Measurements from ENCODE around the gene AMPD3. TPM values are rescaled to one million over a fixed set of nuclear protein-coding genes. Genes with fewer than 3 reads are reported as not detected.

The AMPD3 gene
- total RNA-seq, 1 experiment from 2014 or later: 0.19 TPM

DNA sequence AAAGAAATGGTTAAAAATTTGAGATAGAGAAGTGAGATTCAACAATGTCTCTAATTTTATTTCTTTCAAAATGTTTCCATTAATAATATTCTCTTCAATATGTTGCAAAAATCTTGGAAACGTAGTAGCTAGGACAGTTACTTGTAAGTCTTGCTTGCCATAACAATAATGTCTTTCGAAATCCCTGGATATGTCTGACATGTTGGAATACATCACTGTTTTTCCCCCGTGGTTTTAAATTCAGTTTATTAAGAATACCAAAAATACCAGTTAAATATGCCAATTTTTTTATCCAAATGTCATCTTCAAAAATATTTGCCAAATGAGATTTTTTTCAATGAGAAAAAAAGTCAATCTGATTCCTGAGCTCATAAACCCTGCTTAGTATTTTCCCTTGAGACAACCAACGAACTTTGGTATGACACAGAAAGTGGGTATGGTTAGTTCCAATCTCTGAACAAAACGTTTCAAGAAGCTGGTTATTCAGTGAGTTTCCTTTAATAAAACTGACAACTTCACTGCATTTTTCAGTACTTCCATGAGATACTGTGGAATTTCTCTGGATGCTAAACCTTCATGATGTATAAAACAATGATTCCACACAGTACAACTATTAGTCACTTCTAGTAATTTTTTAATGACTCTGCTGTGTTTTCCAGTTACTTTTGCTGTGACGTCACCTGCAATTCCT lies 36.7 kb upstream of the AMPD3 start:
- Histone ChIP-seq H3K9me3 (ENCODE audit: low read depth, low read length, poor library complexity, severe bottlenecking) (no peaks in the 10 kb centered on the region), H3K27ac (ENCODE audit: low read depth, low read length, poor library complexity, severe bottlenecking) (no peak overlapping the region), H3K36me3 (ENCODE audit: insufficient read depth, low read length, poor library complexity, severe bottlenecking) (no peaks in the 10 kb centered on the region), H3K4me1 (ENCODE audit: insufficient read depth, low read length, poor library complexity, severe bottlenecking) (peaks cover 31% of the 10 kb centered on the region), H3K4me3 (ENCODE audit: low read depth, low read length, poor library complexity, severe bottlenecking) (no peak overlapping the region), H3K27me3 (replicated peaks; ENCODE audit: insufficient read depth, low read depth, low read length, poor library complexity) (no peaks in the 10 kb centered on the region)
- TF ChIP-seq EZH2 (IDR thresholded peaks at IDR 0.05; ENCODE audit: borderline replicate concordance, low read depth, low read length, poor library complexity, severe bottlenecking) (no peak), CTCF (conservative IDR thresholded peaks at IDR 0.05; ENCODE audit: low read depth, low read length) (no peak)
- DNase-seq (ENCODE audit: low spot score): no peak
- CTCF ChIA-PET: no interaction called here
- intact Hi-C loops (cut with micrococcal nuclease; ENCODE audit: unreplicated experiment): no loop called here
- no TSS peak for BruUV-seq (replicated peaks)
- POLR2A ChIA-PET (ENCODE audit: low non-redundant PET): no interaction called here

DNA sequence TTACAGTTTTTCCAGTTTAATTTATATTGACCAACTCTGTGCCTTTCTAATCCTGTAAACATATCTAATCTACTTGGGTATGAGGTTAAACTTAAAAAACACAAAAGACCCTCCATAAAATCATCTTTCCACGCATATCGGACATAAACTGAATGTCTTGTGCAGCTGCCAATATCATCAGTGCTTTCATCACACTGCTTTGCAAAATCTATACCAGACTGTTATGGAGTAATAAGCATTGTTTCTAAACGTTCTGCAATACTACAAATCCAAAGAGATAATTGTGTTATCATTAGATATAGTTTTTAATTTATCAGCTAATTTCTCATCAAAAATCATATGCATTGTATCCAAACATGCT lies 36.1 kb upstream of the AMPD3 start:
- H3K27ac ChIP-seq (ENCODE audit: low read depth, low read length, poor library complexity, severe bottlenecking): no peak overlapping the region
- H3K4me1 ChIP-seq (ENCODE audit: insufficient read depth, low read length, poor library complexity, severe bottlenecking): peaks cover 26% of the 10 kb centered on the region
- H3K9me3 ChIP-seq (ENCODE audit: low read depth, low read length, poor library complexity, severe bottlenecking): no peaks in the 10 kb centered on the region
- BruUV-seq (replicated peaks): no TSS peak
- intact Hi-C loops (cut with micrococcal nuclease; ENCODE audit: unreplicated experiment): no loop called here
- H3K27me3 ChIP-seq (replicated peaks; ENCODE audit: insufficient read depth, low read depth, low read length, poor library complexity): no peaks in the 10 kb centered on the region
- ChIA-PET POLR2A (ENCODE audit: low non-redundant PET) (no interaction called here), CTCF (no interaction called here)
- TF ChIP-seq CTCF (conservative IDR thresholded peaks at IDR 0.05; ENCODE audit: low read depth, low read length) (no peak), EZH2 (IDR thresholded peaks at IDR 0.05; ENCODE audit: borderline replicate concordance, low read depth, low read length, poor library complexity, severe bottlenecking) (no peak)
- no peak overlapping the region for H3K4me3 ChIP-seq (ENCODE audit: low read depth, low read length, poor library complexity, severe bottlenecking)
- no peaks in the 10 kb centered on the region for H3K36me3 ChIP-seq (ENCODE audit: insufficient read depth, low read length, poor library complexity, severe bottlenecking)
- DNase-seq (ENCODE audit: low spot score): no peak

DNA sequence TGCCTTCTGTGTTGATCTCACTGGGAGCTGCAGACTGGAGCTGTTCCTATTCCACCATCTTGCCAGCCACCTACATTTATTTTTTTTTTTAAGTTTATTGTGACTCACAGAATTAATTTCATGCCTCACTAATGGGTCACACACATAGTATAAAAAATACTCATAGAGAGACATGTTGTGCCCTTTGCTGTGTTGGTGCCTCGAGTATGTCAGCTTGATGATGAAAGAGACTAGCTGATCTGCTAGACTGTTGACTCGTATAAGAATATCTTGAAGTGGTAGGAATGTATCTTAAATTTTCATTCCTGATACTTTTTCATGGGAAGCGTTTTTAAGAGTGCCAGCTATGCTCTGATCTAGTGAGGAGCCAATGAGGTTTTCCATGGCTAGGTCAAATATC lies 28.6 kb upstream of the AMPD3 start:
- Histone ChIP-seq H3K27ac (ENCODE audit: low read depth, low read length, poor library complexity, severe bottlenecking) (no peak overlapping the region), H3K4me3 (ENCODE audit: low read depth, low read length, poor library complexity, severe bottlenecking) (no peak overlapping the region), H3K9me3 (ENCODE audit: low read depth, low read length, poor library complexity, severe bottlenecking) (no peaks in the 10 kb centered on the region), H3K36me3 (ENCODE audit: insufficient read depth, low read length, poor library complexity, severe bottlenecking) (no peaks in the 10 kb centered on the region), H3K27me3 (replicated peaks; ENCODE audit: insufficient read depth, low read depth, low read length, poor library complexity) (no peaks in the 10 kb centered on the region), H3K4me1 (ENCODE audit: insufficient read depth, low read length, poor library complexity, severe bottlenecking) (no peaks in the 10 kb centered on the region)
- TF ChIP-seq EZH2 (IDR thresholded peaks at IDR 0.05; ENCODE audit: borderline replicate concordance, low read depth, low read length, poor library complexity, severe bottlenecking) (no peak), CTCF (conservative IDR thresholded peaks at IDR 0.05; ENCODE audit: low read depth, low read length) (no peak)
- no TSS peak for BruUV-seq (replicated peaks)
- DNase-seq (ENCODE audit: low spot score): no peak
- intact Hi-C loops (cut with micrococcal nuclease; ENCODE audit: unreplicated experiment): no loop called here
- ChIA-PET POLR2A (ENCODE audit: low non-redundant PET) (no interaction called here), CTCF (interaction anchor here (0.6 kb wide), 1 partner anchor 602 kb away, joined by 11 read pairs; no protein-coding TSS in a partner anchor)
